SU-DHL-6 (cell line): ENCODE measurements around the gene FKBP15.

Experiments used
- H2AFZ ChIP-seq: fragments of 200-600 bp; sonication (generic); 2 replicates; pipeline ENCODE4 v1.6.1; 2014; ENCODE audit warnings: low read depth, mild to moderate bottlenecking, moderate library complexity, mixed read lengths, antibody characterized with exemption, low read length; ENCODE audit not compliant: severe bottlenecking
- H3F3A ChIP-seq: fragments of 200-600 bp; shearing (Covaris generic); 2 replicates; pipeline ENCODE4 v1.6.0; 2016; ENCODE audit warnings: antibody characterized with exemption, mild to moderate bottlenecking; ENCODE audit not compliant: insufficient read depth
- H3K27ac ChIP-seq: fragments of 200-600 bp; sonication (generic); 2 replicates; pipeline ENCODE4 v1.5.1; 2016; ENCODE audit warnings: low read depth, mild to moderate bottlenecking, low read length, moderate library complexity, mixed read lengths
- H3K27me3 ChIP-seq: fragments of 200-600 bp; sonication (generic), shearing (Covaris generic); 2 replicates; pipeline ENCODE4 v1.6.0; 2014; ENCODE audit warnings: mild to moderate bottlenecking, low read length
- H3K36me3 ChIP-seq: fragments of 200-600 bp; sonication (generic); 2 replicates; pipeline ENCODE4 v1.6.1; 2014; ENCODE audit warnings: mild to moderate bottlenecking, low read length, mixed read lengths
- H3K4me2 ChIP-seq: fragments of 300-600, 200-600 bp; shearing (Covaris generic), sonication (generic); 2 replicates; pipeline ENCODE4 v1.6.0; 2014; ENCODE audit warnings: low read length, low read depth, mild to moderate bottlenecking; ENCODE audit not compliant: poor library complexity, severe bottlenecking
- H3K4me3 ChIP-seq: fragments of 200-600 bp; sonication (generic); 2 replicates; pipeline ENCODE4 v1.5.1; 2014; ENCODE audit warnings: antibody characterized with exemption, low read length, mild to moderate bottlenecking, mixed read lengths; ENCODE audit not compliant: insufficient read depth, poor library complexity, severe bottlenecking
- H3K79me2 ChIP-seq: fragments of 200-600 bp; sonication (generic); 2 replicates; pipeline ENCODE4 v1.6.1; 2014; ENCODE audit warnings: mild to moderate bottlenecking, low read length, moderate library complexity; ENCODE audit not compliant: insufficient read depth
- H3K9ac ChIP-seq: fragments of 200-600 bp; sonication (generic); 2 replicates; pipeline ENCODE4 v1.7.0; 2014; ENCODE audit warnings: mild to moderate bottlenecking, low read length
- H3K9me2 ChIP-seq: fragments of 200-600 bp; sonication (generic); replicated peaks from 2 replicates; pipeline ENCODE4 v1.6.1; 2014; ENCODE audit warnings: low read length; ENCODE audit not compliant: insufficient read depth
- H3K9me3 ChIP-seq: fragments of 200-600 bp; sonication (generic); 2 replicates; pipeline ENCODE4 v1.6.1; 2014; ENCODE audit warnings: low read length, mixed read lengths; ENCODE audit not compliant: insufficient read depth
- H4K20me1 ChIP-seq: fragments of 200-600 bp; sonication (generic); 2 replicates; pipeline ENCODE4 v1.6.1; 2014; ENCODE audit warnings: low read depth, mild to moderate bottlenecking, antibody characterized with exemption, low read length, moderate library complexity, mixed read lengths
- CTCF ChIP-seq: fragments of 200-600 bp; sonication (generic); IDR thresholded peaks from one replicate; pipeline ENCODE4 v1.5.1; 2017; ENCODE audit warnings: antibody characterized with exemption, mild to moderate bottlenecking, low read length, moderate library complexity; ENCODE audit not compliant: insufficient read depth, poor library complexity, severe bottlenecking
- EZH2phosphoT487 ChIP-seq: fragments of 200-600 bp; sonication (generic), shearing (Covaris generic); conservative IDR thresholded peaks from 2 replicates; pipeline ENCODE4 v1.6.1; 2018; ENCODE audit warnings: mild to moderate bottlenecking, antibody characterized with exemption, low read length, moderate library complexity, mixed read lengths

The FKBP15 gene

DNA sequence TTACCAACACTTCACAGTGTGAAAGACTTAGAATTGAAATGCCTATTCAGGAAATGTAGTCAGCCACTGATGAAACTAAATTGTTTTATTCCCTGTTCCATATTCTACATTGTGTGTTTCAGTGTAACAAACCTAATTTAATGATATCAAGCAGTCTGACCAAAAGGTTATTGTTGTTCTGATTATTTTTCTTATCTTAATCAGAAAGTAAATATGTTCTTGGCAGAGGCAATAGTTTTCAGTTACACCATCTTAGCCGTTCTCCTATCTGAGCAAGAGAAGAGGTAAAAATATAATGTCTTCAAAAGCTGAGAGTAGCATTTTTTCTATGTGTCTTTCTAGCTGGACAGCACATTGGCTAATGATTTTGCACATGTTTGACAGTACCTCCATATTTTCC lies 37.2 kb upstream of the FKBP15 start:
- H3K4me2 ChIP-seq, result no peak overlapping the region
- no peak overlapping the region for H3K9ac ChIP-seq
- no peaks in the 10 kb centered on the region for H3K79me2 ChIP-seq
- no peak overlapping the region for H2AFZ ChIP-seq
- no peak overlapping the region for H3K4me3 ChIP-seq
- H3F3A ChIP-seq, result no peaks in the 10 kb centered on the region
- no peaks in the 10 kb centered on the region for H3K27me3 ChIP-seq
- H4K20me1 ChIP-seq, result no peaks in the 10 kb centered on the region
- H3K9me3 ChIP-seq, result no peaks in the 10 kb centered on the region
- no peak overlapping the region for H3K27ac ChIP-seq
- TF ChIP-seq CTCF (no peak), EZH2phosphoT487 (no peak)
- H3K9me2 ChIP-seq, result no peaks in the 10 kb centered on the region
- no peaks in the 10 kb centered on the region; the same call in 1 of the 2 replicates for H3K36me3 ChIP-seq

GRCh38 chr9:113257863-113258262 lies 36.8 kb upstream of the FKBP15 start:
- Histone ChIP-seq H4K20me1 (no peaks in the 10 kb centered on the region), H3K4me3 (no peak overlapping the region), H3K27me3 (no peaks in the 10 kb centered on the region), H3K36me3 (no peaks in the 10 kb centered on the region; the same call in 1 of the 2 replicates), H2AFZ (no peak overlapping the region), H3K27ac (no peak overlapping the region), H3K4me2 (no peak overlapping the region), H3F3A (no peaks in the 10 kb centered on the region), H3K9ac (no peak overlapping the region), H3K79me2 (no peaks in the 10 kb centered on the region), H3K9me3 (no peaks in the 10 kb centered on the region), H3K9me2 (no peaks in the 10 kb centered on the region)
- TF ChIP-seq CTCF, result no peak
- TF ChIP-seq EZH2phosphoT487, result no peak

- no peaks in the 10 kb centered on the region for H3F3A ChIP-seq
- no peaks in the 10 kb centered on the region for H3K9me3 ChIP-seq
- H3K9ac ChIP-seq, result no peak overlapping the region
- H3K79me2 ChIP-seq, result no peaks in the 10 kb centered on the region
- no peaks in the 10 kb centered on the region for H4K20me1 ChIP-seq
- no peaks in the 10 kb centered on the region for H3K9me2 ChIP-seq
- H3K27ac ChIP-seq, result no peak overlapping the region
- TF ChIP-seq EZH2phosphoT487 (no peak), CTCF (no peak)
- no peaks in the 10 kb centered on the region; the same call in 1 of the 2 replicates for H3K36me3 ChIP-seq
- no peak overlapping the region for H2AFZ ChIP-seq
- H3K27me3 ChIP-seq, result no peaks in the 10 kb centered on the region
- H3K4me3 ChIP-seq, result no peak overlapping the region
- H3K4me2 ChIP-seq, result no peak overlapping the region
These were observed 34.4 kb upstream of the FKBP15 start for GRCh38 chr9:113255438-113255837.
